ENCODE measurements around the gene TPSG1. TPM values are rescaled to one million over a fixed set of nuclear protein-coding genes. Genes with fewer than 3 reads are reported as not detected.

Gene TPSG1
- total RNA-seq, 4 donors from 2014 or later: 1.5 TPM; not detected in 3

DNA sequence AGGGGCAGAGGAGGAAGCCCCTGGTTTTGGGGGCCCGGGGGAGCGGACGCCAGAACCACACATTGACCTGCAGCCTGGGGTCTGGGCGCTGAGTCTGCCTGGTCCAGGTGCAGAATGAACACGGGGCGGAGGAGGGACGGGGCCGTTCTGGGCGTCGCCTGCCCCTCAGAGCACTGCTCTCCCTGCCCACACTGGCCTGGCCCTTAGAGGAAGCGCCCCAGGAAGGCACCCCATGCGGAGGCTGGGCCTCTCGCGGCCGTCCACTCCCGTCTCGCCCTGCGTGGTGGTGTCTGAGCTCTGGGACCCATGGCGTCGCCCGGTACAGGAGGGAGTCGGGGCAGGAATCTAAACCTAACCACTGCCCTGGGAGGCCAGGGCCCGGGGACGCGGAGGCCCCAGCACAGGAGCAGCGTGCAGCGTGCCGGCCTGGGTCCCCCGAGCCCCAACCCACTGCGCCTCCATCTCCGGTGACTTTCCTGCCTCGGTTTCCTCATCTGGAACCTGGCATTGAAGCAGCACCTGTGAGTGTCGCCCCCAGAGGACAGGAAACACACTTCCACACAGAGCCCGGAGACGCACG is 35.1 kb upstream of the TPSG1 start:
- H3K27me3 ChIP-seq: peaks cover 0 to 13% of the 10 kb centered on the region in 2 donors
- H3K4me1 ChIP-seq: no peaks in the 10 kb centered on the region
- H3K4me3 ChIP-seq: no peak overlapping the region
- H3K27ac ChIP-seq: no peak overlapping the region
- no peaks in the 10 kb centered on the region for H3K9me3 ChIP-seq
- intact Hi-C loops (cut with DNase I; ENCODE audit: low total_unique reads): no loop called here
- TF ChIP-seq, protein P1, sequence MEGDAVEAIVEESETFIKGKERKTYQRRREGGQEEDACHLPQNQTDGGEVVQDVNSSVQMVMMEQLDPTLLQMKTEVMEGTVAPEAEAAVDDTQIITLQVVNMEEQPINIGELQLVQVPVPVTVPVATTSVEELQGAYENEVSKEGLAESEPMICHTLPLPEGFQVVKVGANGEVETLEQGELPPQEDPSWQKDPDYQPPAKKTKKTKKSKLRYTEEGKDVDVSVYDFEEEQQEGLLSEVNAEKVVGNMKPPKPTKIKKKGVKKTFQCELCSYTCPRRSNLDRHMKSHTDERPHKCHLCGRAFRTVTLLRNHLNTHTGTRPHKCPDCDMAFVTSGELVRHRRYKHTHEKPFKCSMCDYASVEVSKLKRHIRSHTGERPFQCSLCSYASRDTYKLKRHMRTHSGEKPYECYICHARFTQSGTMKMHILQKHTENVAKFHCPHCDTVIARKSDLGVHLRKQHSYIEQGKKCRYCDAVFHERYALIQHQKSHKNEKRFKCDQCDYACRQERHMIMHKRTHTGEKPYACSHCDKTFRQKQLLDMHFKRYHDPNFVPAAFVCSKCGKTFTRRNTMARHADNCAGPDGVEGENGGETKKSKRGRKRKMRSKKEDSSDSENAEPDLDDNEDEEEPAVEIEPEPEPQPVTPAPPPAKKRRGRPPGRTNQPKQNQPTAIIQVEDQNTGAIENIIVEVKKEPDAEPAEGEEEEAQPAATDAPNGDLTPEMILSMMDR (IDR thresholded peaks at IDR 0.05): no peak
- no peak for TF ChIP-seq POLR2A (IDR thresholded peaks at IDR 0.05)
- no peak for DNase-seq
- H3K36me3 ChIP-seq: no peaks in the 10 kb centered on the region

DNA sequence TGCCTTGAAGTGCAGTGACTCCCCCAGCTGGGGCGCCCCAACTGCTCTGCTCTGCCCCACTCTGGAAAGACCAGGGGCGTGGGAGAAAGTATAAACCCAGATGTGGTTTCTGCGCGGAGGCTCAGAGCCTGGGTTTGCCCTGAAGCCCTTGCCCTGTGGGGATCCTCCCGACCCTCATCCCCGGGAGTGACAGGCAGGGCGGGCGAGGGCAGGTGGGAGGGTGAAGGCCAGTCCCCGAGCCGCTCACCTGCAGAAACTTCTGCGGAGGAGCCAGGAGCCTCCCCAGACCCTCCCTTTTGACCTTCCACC is 34.6 kb upstream of the TPSG1 start:
- TF ChIP-seq, protein P1 (IDR thresholded peaks at IDR 0.05): no peak
- no peak for TF ChIP-seq POLR2A (IDR thresholded peaks at IDR 0.05)
- intact Hi-C loops (cut with DNase I; ENCODE audit: low total_unique reads): no loop called here
- Histone ChIP-seq H3K36me3 (no peaks in the 10 kb centered on the region), H3K27me3 (peaks cover 0 to 13% of the 10 kb centered on the region in 2 donors), H3K9me3 (no peaks in the 10 kb centered on the region), H3K4me1 (no peaks in the 10 kb centered on the region), H3K4me3 (no peak overlapping the region), H3K27ac (no peak overlapping the region)
- no peak for DNase-seq

DNA sequence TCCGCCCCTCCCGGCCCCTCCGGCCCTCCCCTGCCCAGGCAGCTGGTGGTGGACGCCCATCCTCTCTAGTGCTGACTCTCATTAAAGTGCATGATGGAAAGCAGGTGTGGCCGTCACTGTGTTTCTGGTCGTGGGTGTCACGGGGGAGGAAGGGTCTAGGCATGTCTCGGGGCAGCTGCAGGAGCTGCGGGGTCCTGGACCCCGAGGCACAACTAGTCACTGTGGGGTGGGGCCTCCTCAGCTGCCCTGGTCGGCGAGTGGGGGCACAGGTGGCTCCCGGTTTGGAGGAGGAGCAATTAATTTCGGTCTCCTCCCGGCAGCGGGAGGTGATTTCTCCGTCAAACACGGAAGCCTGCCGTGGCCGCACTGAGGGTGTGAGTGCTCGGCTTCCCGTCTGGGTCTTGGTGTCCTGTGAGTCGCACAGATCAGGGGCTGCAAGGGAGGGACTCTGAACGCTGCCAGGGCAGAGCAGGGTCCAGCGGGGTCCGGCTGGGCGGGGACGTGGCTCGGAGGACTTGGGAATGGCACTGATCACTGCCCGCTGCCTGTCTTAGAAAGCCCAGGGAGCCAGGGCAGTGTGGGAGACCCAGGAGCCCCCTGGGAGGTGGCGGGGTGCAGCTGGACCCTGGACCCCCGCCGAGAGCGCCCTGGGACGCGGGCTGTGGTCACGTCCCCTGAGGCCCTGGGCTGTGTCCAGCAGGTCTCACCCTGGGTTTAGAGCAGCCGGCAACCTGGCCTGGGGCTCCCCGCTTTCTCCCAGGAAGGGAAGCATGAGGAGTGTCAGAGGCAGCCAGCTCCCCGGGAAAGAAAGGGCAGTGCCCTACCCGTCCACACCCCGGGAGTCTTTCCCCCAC is 34.1 kb upstream of the TPSG1 start:
- no peak overlapping the region for H3K4me3 ChIP-seq

DNA sequence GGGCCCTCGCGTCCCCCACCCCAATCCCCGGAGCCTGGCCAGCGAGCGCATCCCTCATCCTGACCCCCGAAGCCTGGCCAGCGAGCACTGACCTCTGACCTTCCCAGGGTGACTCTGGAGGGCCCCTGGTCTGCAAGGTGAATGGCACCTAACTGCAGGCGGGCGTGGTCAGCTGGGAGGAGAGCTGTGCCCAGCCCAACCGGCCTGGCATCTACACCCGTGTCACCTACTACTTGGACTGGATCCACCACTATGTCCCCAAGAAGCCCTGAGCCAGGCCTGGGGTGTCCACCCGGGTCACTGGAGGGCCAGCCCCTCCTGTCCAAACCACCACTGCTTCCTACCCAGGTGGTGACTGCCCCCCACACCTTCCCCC is 33.1 kb upstream of the TPSG1 start:
- Histone ChIP-seq H3K27me3 (peaks cover 0 to 13% of the 10 kb centered on the region in 2 donors), H3K9me3 (no peaks in the 10 kb centered on the region), H3K4me1 (no peaks in the 10 kb centered on the region), H3K36me3 (no peaks in the 10 kb centered on the region), H3K4me3 (no peak overlapping the region), H3K27ac (no peak overlapping the region)
- no peak for DNase-seq
- intact Hi-C loops (cut with DNase I; ENCODE audit: low total_unique reads): no loop called here
- TF ChIP-seq, protein P1 (IDR thresholded peaks at IDR 0.05): no peak
- TF ChIP-seq POLR2A (IDR thresholded peaks at IDR 0.05): no peak

More for the DNA sequence above, 34.1 kb upstream of the TPSG1 start:
- DNase-seq: no peak
- Histone ChIP-seq H3K4me1 (no peaks in the 10 kb centered on the region), H3K27ac (no peak overlapping the region), H3K9me3 (no peaks in the 10 kb centered on the region), H3K27me3 (peaks cover 0 to 13% of the 10 kb centered on the region in 2 donors), H3K36me3 (no peaks in the 10 kb centered on the region)
- TF ChIP-seq, protein P1 (IDR thresholded peaks at IDR 0.05): no peak
- TF ChIP-seq POLR2A (IDR thresholded peaks at IDR 0.05): no peak
- intact Hi-C loops (cut with DNase I; ENCODE audit: low total_unique reads): no loop called here

DNA sequence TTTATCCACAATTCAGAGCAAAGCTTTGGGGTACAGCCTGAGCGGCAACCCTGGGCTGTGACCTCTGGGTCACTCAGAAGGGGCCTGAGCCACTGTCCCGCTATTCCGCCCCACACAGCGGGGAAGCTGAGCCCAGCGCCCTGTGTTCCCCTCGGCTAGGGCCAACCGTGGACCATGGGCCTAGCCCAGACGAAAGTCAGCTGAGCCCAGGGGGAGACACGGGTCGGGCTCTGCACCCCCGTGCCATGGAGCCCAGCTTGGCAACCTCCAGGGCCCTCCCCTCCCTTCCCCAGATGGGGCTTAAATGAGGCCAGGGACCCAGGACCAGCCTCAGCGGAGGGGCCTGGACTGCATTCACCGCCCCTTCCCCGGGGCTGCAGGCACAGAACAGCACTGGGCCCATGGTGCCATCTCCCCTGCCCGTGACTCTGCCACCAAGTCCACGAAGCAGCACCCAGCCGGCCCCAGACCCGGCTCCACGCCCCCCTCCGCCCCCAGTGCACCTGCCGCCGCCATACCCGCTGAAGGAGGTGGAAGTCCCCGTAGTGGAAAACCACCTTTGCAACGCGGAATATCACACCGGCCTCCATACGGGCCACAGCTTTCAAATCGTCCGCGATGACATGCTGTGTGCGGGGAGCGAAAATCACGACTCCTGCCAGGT is 32.6 kb upstream of the TPSG1 start:
- H3K4me1 ChIP-seq: no peaks in the 10 kb centered on the region
- no peak overlapping the region for H3K27ac ChIP-seq
- no peak for DNase-seq
- H3K9me3 ChIP-seq: no peaks in the 10 kb centered on the region
- H3K27me3 ChIP-seq: peaks cover 0 to 13% of the 10 kb centered on the region in 2 donors
- intact Hi-C loops (cut with DNase I; ENCODE audit: low total_unique reads): no loop called here
- no peak for TF ChIP-seq POLR2A (IDR thresholded peaks at IDR 0.05)
- TF ChIP-seq, protein P1 (IDR thresholded peaks at IDR 0.05): no peak
- no peak overlapping the region for H3K4me3 ChIP-seq
- no peaks in the 10 kb centered on the region for H3K36me3 ChIP-seq

Measured in uterus (tissue), 4 donors.